ENCODE data around the gene TMEM179.

Gene TMEM179

GRCh38 chr14:104634886-104635570 lies 30.5 kb upstream of the TMEM179 start:
- TF ChIP-seq RARB (CRISPR knock-in tag; IDR thresholded peaks at IDR 0.05), result no peak
- no peak for TF ChIP-seq ARNTL (CRISPR knock-in tag; IDR thresholded peaks at IDR 0.05; ENCODE audit: borderline replicate concordance, low read depth)
- TF ChIP-seq, protein P1, sequence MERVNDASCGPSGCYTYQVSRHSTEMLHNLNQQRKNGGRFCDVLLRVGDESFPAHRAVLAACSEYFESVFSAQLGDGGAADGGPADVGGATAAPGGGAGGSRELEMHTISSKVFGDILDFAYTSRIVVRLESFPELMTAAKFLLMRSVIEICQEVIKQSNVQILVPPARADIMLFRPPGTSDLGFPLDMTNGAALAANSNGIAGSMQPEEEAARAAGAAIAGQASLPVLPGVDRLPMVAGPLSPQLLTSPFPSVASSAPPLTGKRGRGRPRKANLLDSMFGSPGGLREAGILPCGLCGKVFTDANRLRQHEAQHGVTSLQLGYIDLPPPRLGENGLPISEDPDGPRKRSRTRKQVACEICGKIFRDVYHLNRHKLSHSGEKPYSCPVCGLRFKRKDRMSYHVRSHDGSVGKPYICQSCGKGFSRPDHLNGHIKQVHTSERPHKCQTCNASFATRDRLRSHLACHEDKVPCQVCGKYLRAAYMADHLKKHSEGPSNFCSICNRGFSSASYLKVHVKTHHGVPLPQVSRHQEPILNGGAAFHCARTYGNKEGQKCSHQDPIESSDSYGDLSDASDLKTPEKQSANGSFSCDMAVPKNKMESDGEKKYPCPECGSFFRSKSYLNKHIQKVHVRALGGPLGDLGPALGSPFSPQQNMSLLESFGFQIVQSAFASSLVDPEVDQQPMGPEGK (CRISPR knock-in tag; IDR thresholded peaks at IDR 0.05; ENCODE audit: borderline replicate concordance), result no peak
- no peak for TF ChIP-seq POU6F1 (CRISPR knock-in tag; IDR thresholded peaks at IDR 0.05; ENCODE audit: borderline replicate concordance, low read depth)
- TF ChIP-seq SNAI2 (CRISPR knock-in tag; IDR thresholded peaks at IDR 0.05), result no peak
- no peak for TF ChIP-seq GLIS3 (CRISPR knock-in tag; IDR thresholded peaks at IDR 0.05)
- no peak for ATAC-seq

DNA sequence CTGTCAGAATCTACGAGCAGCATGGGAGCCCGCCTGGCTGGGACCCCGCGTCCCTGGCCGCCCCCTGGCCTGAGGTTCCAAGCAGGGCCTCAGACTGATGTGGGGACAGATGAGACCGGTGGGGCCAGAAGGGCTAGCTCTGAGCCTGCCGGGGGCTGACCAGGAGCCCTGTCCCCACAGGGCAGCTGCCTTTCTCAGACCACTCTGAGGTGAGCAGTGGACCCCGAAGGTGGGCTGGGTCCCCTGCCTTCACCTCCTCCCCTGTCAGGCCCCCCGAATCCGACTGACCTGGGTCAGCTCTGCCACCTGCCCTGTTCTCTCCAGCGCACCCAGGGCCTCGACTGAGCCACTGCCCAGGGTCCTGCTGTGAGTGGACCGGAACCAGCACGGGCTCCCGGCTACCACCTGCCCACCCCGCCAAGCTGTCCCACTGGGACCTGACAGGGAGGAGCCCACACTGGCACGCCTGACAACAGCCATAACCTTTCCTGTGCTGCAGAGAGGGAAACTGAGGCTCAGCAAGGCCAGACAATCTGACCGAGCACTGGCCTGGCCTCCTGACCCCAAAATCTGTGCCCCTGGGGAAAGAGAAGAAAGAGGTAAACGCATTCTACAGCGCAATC lies 29.7 kb upstream of the TMEM179 start:
- no peak for ATAC-seq
- TF ChIP-seq ESRRG (CRISPR knock-in tag; IDR thresholded peaks at IDR 0.05) (no peak), TCF4 (CRISPR knock-in tag; IDR thresholded peaks at IDR 0.05; ENCODE audit: borderline replicate concordance) (no peak), TSHZ2 (CRISPR knock-in tag; IDR thresholded peaks at IDR 0.05) (no peak), OSR1 (CRISPR knock-in tag; IDR thresholded peaks at IDR 0.05) (no peak), ISL1 (CRISPR knock-in tag; IDR thresholded peaks at IDR 0.05) (no peak), ZNF70 (CRISPR knock-in tag; IDR thresholded peaks at IDR 0.05) (no peak), RARB (CRISPR knock-in tag; IDR thresholded peaks at IDR 0.05) (no peak), TOX (CRISPR knock-in tag; IDR thresholded peaks at IDR 0.05; ENCODE audit: borderline replicate concordance) (no peak), CSDC2 (CRISPR knock-in tag; IDR thresholded peaks at IDR 0.05) (no peak), CREB5 (CRISPR knock-in tag; IDR thresholded peaks at IDR 0.05; ENCODE audit: low read depth) (no peak), ZNF8 (CRISPR knock-in tag; IDR thresholded peaks at IDR 0.05) (no peak), ZNF565 (CRISPR knock-in tag; conservative IDR thresholded peaks at IDR 0.05; ENCODE audit: low read depth) (no peak), ARNTL (CRISPR knock-in tag; IDR thresholded peaks at IDR 0.05; ENCODE audit: borderline replicate concordance, low read depth) (no peak), ZC3H10 (CRISPR knock-in tag; IDR thresholded peaks at IDR 0.05) (no peak)
- TF ChIP-seq, protein P2, sequence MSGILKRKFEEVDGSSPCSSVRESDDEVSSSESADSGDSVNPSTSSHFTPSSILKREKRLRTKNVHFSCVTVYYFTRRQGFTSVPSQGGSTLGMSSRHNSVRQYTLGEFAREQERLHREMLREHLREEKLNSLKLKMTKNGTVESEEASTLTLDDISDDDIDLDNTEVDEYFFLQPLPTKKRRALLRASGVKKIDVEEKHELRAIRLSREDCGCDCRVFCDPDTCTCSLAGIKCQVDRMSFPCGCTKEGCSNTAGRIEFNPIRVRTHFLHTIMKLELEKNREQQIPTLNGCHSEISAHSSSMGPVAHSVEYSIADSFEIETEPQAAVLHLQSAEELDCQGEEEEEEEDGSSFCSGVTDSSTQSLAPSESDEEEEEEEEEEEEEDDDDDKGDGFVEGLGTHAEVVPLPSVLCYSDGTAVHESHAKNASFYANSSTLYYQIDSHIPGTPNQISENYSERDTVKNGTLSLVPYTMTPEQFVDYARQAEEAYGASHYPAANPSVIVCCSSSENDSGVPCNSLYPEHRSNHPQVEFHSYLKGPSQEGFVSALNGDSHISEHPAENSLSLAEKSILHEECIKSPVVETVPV (CRISPR knock-in tag; IDR thresholded peaks at IDR 0.05), result no peak

Data from SK-N-SH treated with all-trans-retinoic acid at 6 μM for 48 hours (cell line).